IMR-90 (cell line): ENCODE measurements around the gene PINLYP. TPM values are rescaled to one million over a fixed set of nuclear protein-coding genes. Genes with fewer than 3 reads are reported as not detected.
A peak's percentile ranks its signal among the peaks of the same experiment; 100 is the strongest.

Experiments
- ATAC-seq: fragments of 200-7000 bp; cut with Tn5 transposase; 2 replicates; pipeline ENCODE4 v1.9.1; 2020; ENCODE audit warnings: low read depth, mild to moderate bottlenecking, moderate library complexity
- BruUV-seq: library from RNA; stranded (reverse); fragments of 400-500 nt; replicated peaks from 2 replicates; lab custom pipeline; 2021; lab: Mats Ljungman, UMichigan
- CTCF ChIA-PET: fragments of 300-600 bp; formaldehyde crosslinking; extraction: SDS; loops from one replicate; lab custom pipeline; 2021; ENCODE audit warnings: antibody characterized with exemption; lab: Yijun Ruan, JAX
- POLR2A ChIA-PET: fragments of 300-600 bp; sonication (Branson Sonifier 250); formaldehyde crosslinking; loops from one replicate; lab custom pipeline; 2022; ENCODE audit warnings: antibody characterized with exemption; ENCODE audit not compliant: unreplicated experiment; lab: Charles Lee
- DNase-seq: peaks from one replicate; pipeline ENCODE4 v3.0.0; 2013
- H2AFZ ChIP-seq: replicated peaks from 2 replicates; pipeline ENCODE3; 2013; ENCODE audit warnings: low read length, mild to moderate bottlenecking; ENCODE audit not compliant: poor library complexity
- H2AK5ac ChIP-seq: 2 replicates; pipeline ENCODE4 v1.6.1; 2013; ENCODE audit warnings: low read depth, low read length, inconsistent platforms
- H2AK9ac ChIP-seq: replicated peaks from 2 replicates; pipeline ENCODE3; 2013; ENCODE audit warnings: mild to moderate bottlenecking, low read depth, low read length, moderate library complexity; ENCODE audit not compliant: poor library complexity
- H2BK120ac ChIP-seq: 2 replicates; pipeline ENCODE4 v1.6.1; 2013; ENCODE audit warnings: low read depth, low read length, inconsistent platforms
- H2BK15ac ChIP-seq: 3 replicates; pipeline ENCODE4 v1.6.1; 2013; ENCODE audit warnings: low read depth, low read length, inconsistent platforms
- H2BK20ac ChIP-seq: 2 replicates; pipeline ENCODE4 v1.6.1; 2013; ENCODE audit warnings: low read depth, mild to moderate bottlenecking, inconsistent platforms, low read length, moderate library complexity
- H2BK5ac ChIP-seq: 2 replicates; pipeline ENCODE4 v1.6.1; 2013; ENCODE audit warnings: mild to moderate bottlenecking, low read depth, low read length, inconsistent platforms; ENCODE audit not compliant: poor library complexity, severe bottlenecking
- H3K14ac ChIP-seq: replicated peaks from 2 replicates; pipeline ENCODE4 v1.6.1; 2013; ENCODE audit warnings: low read depth, low read length, inconsistent platforms
- H3K18ac ChIP-seq: 2 replicates; pipeline ENCODE4 v1.6.1; 2013; ENCODE audit warnings: low read depth, low read length, control low read depth
- H3K23ac ChIP-seq: 2 replicates; pipeline ENCODE4 v1.6.1; 2013; ENCODE audit warnings: low read depth, low read length, inconsistent platforms
- H3K27ac ChIP-seq: 2 replicates; pipeline ENCODE4 v1.5.1; 2013; ENCODE audit warnings: mild to moderate bottlenecking, control low read depth, low read length; ENCODE audit not compliant: insufficient read depth
- H3K27me3 ChIP-seq: 2 replicates; pipeline ENCODE4 v1.6.1; 2013; ENCODE audit warnings: low read length; ENCODE audit not compliant: control insufficient read depth, insufficient read depth
- H3K36me3 ChIP-seq: 2 replicates; pipeline ENCODE4 v1.6.1; 2013; ENCODE audit warnings: low read length, mixed read lengths; ENCODE audit not compliant: control insufficient read depth, insufficient read depth
- H3K4ac ChIP-seq: 2 replicates; pipeline ENCODE4 v1.6.1; 2013; ENCODE audit warnings: low read depth, low read length, inconsistent platforms
- H3K4me1 ChIP-seq: 2 replicates; pipeline ENCODE4 v1.6.1; 2013; ENCODE audit warnings: low read length, mixed read lengths; ENCODE audit not compliant: control insufficient read depth, insufficient read depth
- H3K4me2 ChIP-seq: 2 replicates; pipeline ENCODE4 v1.6.1; 2013; ENCODE audit warnings: low read depth, mild to moderate bottlenecking, control low read depth, low read length, moderate library complexity
- H3K4me3 ChIP-seq: 2 replicates; pipeline ENCODE4 v1.5.1; 2013; ENCODE audit warnings: low read depth, mild to moderate bottlenecking, control low read depth, low read length, moderate library complexity; ENCODE audit not compliant: insufficient read depth
- H3K56ac ChIP-seq: 2 replicates; pipeline ENCODE4 v1.6.1; 2013; ENCODE audit warnings: low read length, inconsistent platforms; ENCODE audit not compliant: insufficient read depth; ENCODE audit errors: extremely low read depth
- H3K79me1 ChIP-seq, 2 experiments: 2 replicates each; pipeline ENCODE4 v1.6.1; 2013; ENCODE audit warnings: low read length in 2 of 2, inconsistent platforms in 1 of 2, low read depth in 1 of 2
- H3K9ac ChIP-seq: 2 replicates; pipeline ENCODE4 v1.6.1; 2013; ENCODE audit warnings: low read depth, low read length, control low read depth
- H3K9me1 ChIP-seq: 2 replicates; pipeline ENCODE4 v1.6.1; 2013; ENCODE audit warnings: low read length, inconsistent platforms; ENCODE audit not compliant: insufficient read depth
- H3K9me3 ChIP-seq: 2 replicates; pipeline ENCODE4 v1.6.1; 2013; ENCODE audit warnings: low read length; ENCODE audit not compliant: control insufficient read depth, insufficient read depth
- H4K20me1 ChIP-seq: 2 replicates; pipeline ENCODE4 v1.6.1; 2013; ENCODE audit warnings: low read length, inconsistent platforms; ENCODE audit not compliant: insufficient read depth
- H4K5ac ChIP-seq: 2 replicates; pipeline ENCODE4 v1.6.1; 2013; ENCODE audit warnings: mild to moderate bottlenecking, low read depth, low read length, control low read depth
- H4K8ac ChIP-seq, 2 experiments: 2 replicates each; pipeline ENCODE4 v1.6.1; 2013; ENCODE audit warnings: low read depth in 2 of 2, low read length in 2 of 2, control low read depth in 1 of 2, inconsistent platforms in 1 of 2
- H4K91ac ChIP-seq: 2 replicates; pipeline ENCODE4 v1.6.1; 2013; ENCODE audit warnings: low read depth, low read length, inconsistent platforms; ENCODE audit not compliant: insufficient read depth
- MAZ ChIP-seq: IDR thresholded peaks from 2 replicates; pipeline ENCODE4 v1.6.1; 2012; ENCODE audit warnings: low read depth, mild to moderate bottlenecking, low read length, improper control_type of control experiment, moderate library complexity, borderline replicate concordance
- WGBS, 2 experiments: methylation state at CpG; one replicate each; pipeline versions ENCODE4 v1.1.5 to v1.1.7; 2013; ENCODE audit warnings: missing lambda C conversion rate in 2 of 2; ENCODE audit not compliant: insufficient read length in 1 of 2; ENCODE audit errors: extremely low coverage in 2 of 2; 5-methylcytosine and 5-hydroxymethylcytosine counted together
- dilution Hi-C: fragments of 300-500 bp; cut with HindIII; formaldehyde crosslinking; loops from one replicate; pipeline ENCODE4 v1.14.3; 2018; ENCODE audit warnings: low sequenced_read_pairs; ENCODE audit not compliant: unreplicated experiment
- in situ Hi-C: fragments of 300-500 bp; cut with MboI; formaldehyde crosslinking; loops from 3 replicates; pipeline ENCODE4 v1.14.3; 2019; ENCODE audit warnings: low sequenced_read_pairs, inconsistent platforms, mixed read lengths
- intact Hi-C: fragments of 100-400 bp; cut with micrococcal nuclease; formaldehyde crosslinking; loops from 2 replicates; pipeline ENCODE4 v1.10.0; 2022
- polyA plus RNA-seq, 3 experiments: library from polyadenylated mRNA; depleted of rRNA; stranded (reverse); fragments of >200 nt; gene quantifications; 2 replicates each; pipeline ENCODE4 v1.2.3, GENCODE V29; 2012; ENCODE audit warnings: low replicate concordance in 1 of 3
- total RNA-seq: library from RNA; depleted of rRNA; stranded (reverse); fragments of >200 nt; gene quantifications from 2 replicates; pipeline ENCODE4 v1.2.3, GENCODE V29; 2012
- TF ChIP-seq, protein P1 (sequence below): fragments of 150-350 bp; IDR thresholded peaks from 2 replicates; pipeline ENCODE4 v1.6.1; 2017; ENCODE audit warnings: mild to moderate bottlenecking, antibody characterized with exemption, low read length, low read depth

Gene PINLYP
- total and polyA plus RNA-seq, 2 of the 4 experiments (the other 2 are of a cell fraction): 0.54 to 1.4 TPM

- POLR2A ChIA-PET: no interaction called here
- Histone ChIP-seq H3K27ac (no peak overlapping the region), H3K9me1 (no peaks in the 10 kb centered on the region), H4K91ac (no peak overlapping the region), H2AK5ac (no peak overlapping the region), H2BK15ac (no peak overlapping the region), H3K56ac (no peak overlapping the region), H3K9ac (no peak overlapping the region), H3K79me1 (no peaks in the 10 kb centered on the region), H2BK5ac (no peak overlapping the region), H3K23ac (no peak overlapping the region), H3K9me3 (no peaks in the 10 kb centered on the region), H4K8ac (no peak overlapping the region), H4K20me1 (no peaks in the 10 kb centered on the region), H4K5ac (no peak overlapping the region), H3K4me2 (no peak overlapping the region), H3K14ac (no peak overlapping the region), H3K18ac (no peak overlapping the region), H3K4me1 (no peaks in the 10 kb centered on the region), H2AFZ (no peak overlapping the region), H3K36me3 (no peaks in the 10 kb centered on the region), H3K4ac (no peak overlapping the region), H3K4me3 (no peak overlapping the region), H3K27me3 (0 out of 2 replicates have a peak, but pooled peaks cover 2% of the 10 kb centered on the region), H2BK20ac (no peak overlapping the region), H2BK120ac (no peak overlapping the region), H2AK9ac (no peak overlapping the region)
- intact Hi-C loops: no loop called here
- in situ Hi-C loops: no loop called here
- ATAC-seq: no peak
- DNase-seq: no peak
- no TSS peak for BruUV-seq
- CTCF ChIA-PET: no interaction called here
- TF ChIP-seq MAZ: no peak
- TF ChIP-seq, protein P1, sequence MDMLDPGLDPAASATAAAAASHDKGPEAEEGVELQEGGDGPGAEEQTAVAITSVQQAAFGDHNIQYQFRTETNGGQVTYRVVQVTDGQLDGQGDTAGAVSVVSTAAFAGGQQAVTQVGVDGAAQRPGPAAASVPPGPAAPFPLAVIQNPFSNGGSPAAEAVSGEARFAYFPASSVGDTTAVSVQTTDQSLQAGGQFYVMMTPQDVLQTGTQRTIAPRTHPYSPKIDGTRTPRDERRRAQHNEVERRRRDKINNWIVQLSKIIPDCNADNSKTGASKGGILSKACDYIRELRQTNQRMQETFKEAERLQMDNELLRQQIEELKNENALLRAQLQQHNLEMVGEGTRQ: peak; percentile 59; the same call in 1 of the 2 replicates
- WGBS, 2 experiments: 83% methylated on average over 1 of the region's 3 CpGs; no CpG with 5 or more reads in 1 of the 2 experiments
- dilution Hi-C loops: no loop called here
These were observed 53.2 kb downstream of the PINLYP start for GRCh38 chr19:43628646-43629326.
